ENCODE measurements around the gene GRK5.
A peak's percentile ranks its signal among the peaks of the same experiment; 100 is the strongest.
"Not testable (repeated sequence)": the region's sequence is repeated elsewhere in the genome, so short reads cannot be mapped to it uniquely, and the experiment has no call there.

Gene GRK5

GRCh38 chr10:119425102-119425880 is 217.9 kb downstream of the GRK5 start:
- no peak for DNase-seq

GRCh38 chr10:119425881-119426170 is 218.5 kb downstream of the GRK5 start:
- no peak for DNase-seq

- DNase-seq: no peak
These were observed 219.3 kb downstream of the GRK5 start for GRCh38 chr10:119426699-119427098.

GRCh38 chr10:119427263-119427864 is 220.0 kb downstream of the GRK5 start:
- no peak for DNase-seq

- DNase-seq: no peak
These were observed 221.4 kb downstream of the GRK5 start for GRCh38 chr10:119428789-119429188.

GRCh38 chr10:119429771-119430170 is 222.4 kb downstream of the GRK5 start:
- DNase-seq: no peak

GRCh38 chr10:119431034-119431772 is 223.8 kb downstream of the GRK5 start:
- no peak for DNase-seq

- DNase-seq: no peak
These were observed 224.4 kb downstream of the GRK5 start for GRCh38 chr10:119431773-119432135.

- DNase-seq: not testable (repeated sequence)
These were observed 227.6 kb downstream of the GRK5 start for GRCh38 chr10:119434942-119435341.

GRCh38 chr10:119438717-119439116 is 231.3 kb downstream of the GRK5 start:
- no peak for DNase-seq

- no peak for DNase-seq
These were observed 232.6 kb downstream of the GRK5 start for GRCh38 chr10:119439922-119440321.

- DNase-seq: no peak
These were observed 233.9 kb downstream of the GRK5 start for GRCh38 chr10:119441151-119441821.

GRCh38 chr10:119441921-119442757 is 234.8 kb downstream of the GRK5 start:
- DNase-seq: no peak

- no peak for DNase-seq
These were observed 235.3 kb downstream of the GRK5 start for GRCh38 chr10:119442758-119443060.

GRCh38 chr10:119443441-119443840 is 236.1 kb downstream of the GRK5 start:
- no peak for DNase-seq

- no peak for DNase-seq
These were observed 236.7 kb downstream of the GRK5 start for GRCh38 chr10:119443970-119444660.

- DNase-seq: no peak
These were observed 237.5 kb downstream of the GRK5 start for GRCh38 chr10:119444866-119445265.

- peak; percentile 78 to 80 for DNase-seq
These were observed 238.1 kb downstream of the GRK5 start for GRCh38 chr10:119445311-119445934.

GRCh38 chr10:119445935-119446317 is 238.6 kb downstream of the GRK5 start:
- DNase-seq: no peak

GRCh38 chr10:119446441-119447277 is 239.3 kb downstream of the GRK5 start:
- DNase-seq: no peak

- no peak for DNase-seq
These were observed 240.1 kb downstream of the GRK5 start for GRCh38 chr10:119447421-119447820.

Measured in CD4-positive, alpha-beta T cell treated with Interleukin-4 for 1 hour (primary cell).